ENCODE data around the gene ZNF385A. TPM values are rescaled to one million over a fixed set of nuclear protein-coding genes. Genes with fewer than 3 reads are reported as not detected.

ZNF385A gene
- total and polyA plus RNA-seq, 2 of the 4 experiments (the other 2 are of a cell fraction) = 0.36 to 2.5 TPM

- no peak overlapping the region for H2AFZ ChIP-seq (replicated peaks; ENCODE audit: low read length, poor library complexity)
- H4K8ac ChIP-seq (ENCODE audit: low read depth in 2 of 2, low read length in 2 of 2) = no peak overlapping the region
- no peaks in the 10 kb centered on the region for H3K9me3 ChIP-seq (ENCODE audit: control insufficient read depth, insufficient read depth, low read length)
- H3K9me1 ChIP-seq (ENCODE audit: insufficient read depth, low read length) = peaks cover 7% of the 10 kb centered on the region
- no peak overlapping the region for H4K5ac ChIP-seq (ENCODE audit: low read depth, low read length)
- no peak overlapping the region for H3K4me3 ChIP-seq (ENCODE audit: insufficient read depth, low read depth, low read length)
- H2BK20ac ChIP-seq (ENCODE audit: low read depth, low read length) = no peak overlapping the region
- no peak overlapping the region for H2BK5ac ChIP-seq (ENCODE audit: low read depth, low read length, poor library complexity, severe bottlenecking)
- no peak overlapping the region for H3K14ac ChIP-seq (replicated peaks; ENCODE audit: low read depth, low read length)
- ChIA-PET CTCF (no interaction called here), POLR2A (ENCODE audit: unreplicated experiment) (interaction anchor here (0.5 kb wide), 1 partner anchor 19 kb away, joined by 3 read pairs; no protein-coding TSS in a partner anchor)
- no peak overlapping the region for H3K9ac ChIP-seq (ENCODE audit: low read depth, low read length)
- no peak overlapping the region for H2BK15ac ChIP-seq (ENCODE audit: low read depth, low read length)
- dilution Hi-C loops (cut with HindIII; ENCODE audit: low sequenced_read_pairs, unreplicated experiment) = no loop called here
- H3K56ac ChIP-seq (ENCODE audit: extremely low read depth, insufficient read depth, low read length) = no peak overlapping the region
- intact Hi-C loops (cut with micrococcal nuclease) = no loop called here
- no peak for TF ChIP-seq RCOR1 (IDR thresholded peaks at IDR 0.05; ENCODE audit: insufficient replicate concordance, low read length)
- no peak for TF ChIP-seq NFE2L2 (IDR thresholded peaks at IDR 0.05; ENCODE audit: low read depth, low read length)
- TF ChIP-seq, protein P1, sequence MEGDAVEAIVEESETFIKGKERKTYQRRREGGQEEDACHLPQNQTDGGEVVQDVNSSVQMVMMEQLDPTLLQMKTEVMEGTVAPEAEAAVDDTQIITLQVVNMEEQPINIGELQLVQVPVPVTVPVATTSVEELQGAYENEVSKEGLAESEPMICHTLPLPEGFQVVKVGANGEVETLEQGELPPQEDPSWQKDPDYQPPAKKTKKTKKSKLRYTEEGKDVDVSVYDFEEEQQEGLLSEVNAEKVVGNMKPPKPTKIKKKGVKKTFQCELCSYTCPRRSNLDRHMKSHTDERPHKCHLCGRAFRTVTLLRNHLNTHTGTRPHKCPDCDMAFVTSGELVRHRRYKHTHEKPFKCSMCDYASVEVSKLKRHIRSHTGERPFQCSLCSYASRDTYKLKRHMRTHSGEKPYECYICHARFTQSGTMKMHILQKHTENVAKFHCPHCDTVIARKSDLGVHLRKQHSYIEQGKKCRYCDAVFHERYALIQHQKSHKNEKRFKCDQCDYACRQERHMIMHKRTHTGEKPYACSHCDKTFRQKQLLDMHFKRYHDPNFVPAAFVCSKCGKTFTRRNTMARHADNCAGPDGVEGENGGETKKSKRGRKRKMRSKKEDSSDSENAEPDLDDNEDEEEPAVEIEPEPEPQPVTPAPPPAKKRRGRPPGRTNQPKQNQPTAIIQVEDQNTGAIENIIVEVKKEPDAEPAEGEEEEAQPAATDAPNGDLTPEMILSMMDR (conservative IDR thresholded peaks at IDR 0.05; ENCODE audit: low read depth, low read length) = no peak
- no peak for TF ChIP-seq MXI1 (IDR thresholded peaks at IDR 0.05; ENCODE audit: borderline replicate concordance, low read depth, low read length)
- TF ChIP-seq CEBPB (IDR thresholded peaks at IDR 0.05; ENCODE audit: low read depth, low read length) = no peak
- no peak for TF ChIP-seq POLR2A (IDR thresholded peaks at IDR 0.05; ENCODE audit: low read depth, low read length)
- TF ChIP-seq BHLHE40 (IDR thresholded peaks at IDR 0.05; ENCODE audit: low read depth, low read length) = no peak
- no peak for TF ChIP-seq RAD21 (IDR thresholded peaks at IDR 0.05; ENCODE audit: low read length)
- no peak for TF ChIP-seq SMC3 (IDR thresholded peaks at IDR 0.05; ENCODE audit: low read depth, low read length)
- no peak for TF ChIP-seq MAZ (IDR thresholded peaks at IDR 0.05; ENCODE audit: borderline replicate concordance, low read depth, low read length)
- no peak for TF ChIP-seq USF2 (IDR thresholded peaks at IDR 0.05; ENCODE audit: low read depth, low read length)
- TF ChIP-seq ELK1 (IDR thresholded peaks at IDR 0.05; ENCODE audit: borderline replicate concordance, low read depth, low read length) = no peak
- no peak for TF ChIP-seq CHD1 (IDR thresholded peaks at IDR 0.05; ENCODE audit: low read depth, low read length)
- TF ChIP-seq FOS (IDR thresholded peaks at IDR 0.05; ENCODE audit: low read depth, low read length) = no peak
- TF ChIP-seq RFX5 (IDR thresholded peaks at IDR 0.05; ENCODE audit: low read depth, low read length) = no peak
- TF ChIP-seq MAFK (IDR thresholded peaks at IDR 0.05; ENCODE audit: low read depth, low read length) = no peak
- ATAC-seq (ENCODE audit: low read depth) (no peak), DNase-seq (no peak)
- no peak overlapping the region for H2AK9ac ChIP-seq (replicated peaks; ENCODE audit: low read depth, low read length, poor library complexity)
- H3K27me3 ChIP-seq (ENCODE audit: control insufficient read depth, insufficient read depth, low read length) = no peaks in the 10 kb centered on the region
- H3K27ac ChIP-seq (ENCODE audit: insufficient read depth, low read length) = no peak overlapping the region
- no peak overlapping the region for H2BK120ac ChIP-seq (ENCODE audit: low read depth, low read length)
- H4K91ac ChIP-seq (ENCODE audit: insufficient read depth, low read depth, low read length) = no peak overlapping the region
- no TSS peak for BruUV-seq (replicated peaks)
- no peak overlapping the region for H2AK5ac ChIP-seq (ENCODE audit: low read depth, low read length)
- no peak overlapping the region for H3K18ac ChIP-seq (ENCODE audit: low read depth, low read length)
- H3K4me1 ChIP-seq (ENCODE audit: control insufficient read depth, insufficient read depth, low read length) = peaks cover 7% of the 10 kb centered on the region
- H3K4ac ChIP-seq (ENCODE audit: low read depth, low read length) = no peak overlapping the region
- H3K23ac ChIP-seq (ENCODE audit: low read depth, low read length) = no peak overlapping the region
- in situ Hi-C loops (cut with MboI; ENCODE audit: low sequenced_read_pairs) = no loop called here
- no CpG with 5 or more reads among the region's 5 CpGs for WGBS, 2 experiments (ENCODE audit: extremely low coverage in 2 of 2, insufficient read length in 1 of 2)
- H3K4me2 ChIP-seq (ENCODE audit: low read depth, low read length) = no peak overlapping the region
- H4K20me1 ChIP-seq (ENCODE audit: insufficient read depth, low read length) = peaks cover 21% of the 10 kb centered on the region; the same call in 1 of the 2 replicates
- 0 out of 2 replicates have a peak, but pooled peaks cover 4% of the 10 kb centered on the region for H3K36me3 ChIP-seq (ENCODE audit: control insufficient read depth, insufficient read depth, low read length)
- peaks cover 11 to 68% of the 10 kb centered on the region in 2 experiments; a peak in 3 of 4 replicates for H3K79me1 ChIP-seq (ENCODE audit: low read depth in 1 of 2, low read length in 2 of 2)
These were observed 53.1 kb downstream of the ZNF385A start for GRCh38 chr12:54331461-54331860.
